ENCODE data around the gene SOX9.

DNA sequence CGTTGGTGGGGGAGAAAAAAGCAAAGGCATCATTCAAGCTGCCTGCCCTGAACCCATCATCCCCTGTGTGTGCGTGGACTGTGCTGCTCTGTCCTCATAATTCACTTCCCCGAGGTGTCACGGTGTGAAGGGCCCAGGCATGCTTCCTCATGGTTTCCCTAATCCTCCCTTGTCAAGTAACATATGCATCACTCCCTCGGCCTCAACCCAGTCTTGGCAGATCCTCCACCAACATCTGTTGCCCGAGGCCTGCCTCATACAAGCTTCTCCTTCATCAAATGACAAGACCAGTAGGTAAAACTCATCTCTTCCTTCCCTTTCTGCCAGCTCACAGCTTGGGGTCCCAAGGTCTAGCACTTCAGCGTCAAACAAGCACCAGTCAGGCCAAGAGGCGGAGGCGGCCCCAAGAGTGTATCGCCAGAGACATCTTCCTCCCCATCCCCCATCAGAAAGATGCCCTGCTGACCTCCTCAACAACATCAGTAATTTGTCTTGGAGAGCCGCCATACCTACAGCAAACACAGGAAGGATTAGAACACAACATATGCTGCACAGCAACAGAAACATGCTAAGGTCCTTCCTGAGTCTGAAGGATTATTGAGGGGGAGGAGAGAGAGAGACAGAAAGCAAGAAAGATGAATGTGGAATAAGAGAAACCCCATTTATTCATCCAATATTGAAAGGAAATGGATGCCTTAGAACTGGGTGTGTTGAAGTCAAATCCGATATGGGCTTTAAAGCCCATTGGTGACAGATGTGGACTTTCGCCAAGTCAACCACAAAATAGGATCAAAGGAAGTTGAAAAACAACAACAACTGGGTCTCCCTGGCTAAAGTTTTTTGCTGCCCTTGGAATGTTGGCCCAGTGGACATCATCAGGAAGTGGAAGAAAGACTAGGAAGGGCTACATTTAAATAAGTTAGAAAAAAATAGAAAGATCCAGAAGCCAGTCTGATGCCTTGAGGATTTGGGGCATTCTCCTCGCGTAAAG is 38.4 kb downstream of the SOX9 start:
- no peak for TF ChIP-seq CTCF (IDR thresholded peaks at IDR 0.05; ENCODE audit: insufficient read depth, low read length, poor library complexity, severe bottlenecking)
- TF ChIP-seq EZH2phosphoT487 (conservative IDR thresholded peaks at IDR 0.05; ENCODE audit: low read length): no peak
